ENCODE data around the gene MRPL32.

Gene MRPL32

DNA sequence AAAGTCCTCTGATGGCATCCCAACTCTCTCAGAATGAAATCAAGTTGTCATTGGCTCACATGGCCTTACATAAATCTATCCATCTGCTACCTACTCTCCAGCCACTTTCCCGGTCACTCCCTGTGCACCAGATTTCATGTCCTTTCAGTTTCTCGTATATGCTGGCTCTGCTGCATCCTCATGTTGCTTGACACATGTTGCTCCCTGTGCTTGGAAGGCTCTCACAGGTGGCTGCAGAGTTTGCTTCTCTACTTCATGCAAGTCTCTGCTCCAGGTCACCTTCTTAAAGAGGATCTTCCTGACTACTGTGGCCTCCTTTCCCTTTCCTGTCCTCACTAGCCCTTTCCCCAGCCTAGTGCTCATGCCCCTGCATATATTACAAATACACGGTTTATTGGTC, 48.3 kb downstream of the MRPL32 start:
- H3K4me3 ChIP-seq (ENCODE audit: severe bottlenecking) = no peak overlapping the region
- TF ChIP-seq, protein P1, sequence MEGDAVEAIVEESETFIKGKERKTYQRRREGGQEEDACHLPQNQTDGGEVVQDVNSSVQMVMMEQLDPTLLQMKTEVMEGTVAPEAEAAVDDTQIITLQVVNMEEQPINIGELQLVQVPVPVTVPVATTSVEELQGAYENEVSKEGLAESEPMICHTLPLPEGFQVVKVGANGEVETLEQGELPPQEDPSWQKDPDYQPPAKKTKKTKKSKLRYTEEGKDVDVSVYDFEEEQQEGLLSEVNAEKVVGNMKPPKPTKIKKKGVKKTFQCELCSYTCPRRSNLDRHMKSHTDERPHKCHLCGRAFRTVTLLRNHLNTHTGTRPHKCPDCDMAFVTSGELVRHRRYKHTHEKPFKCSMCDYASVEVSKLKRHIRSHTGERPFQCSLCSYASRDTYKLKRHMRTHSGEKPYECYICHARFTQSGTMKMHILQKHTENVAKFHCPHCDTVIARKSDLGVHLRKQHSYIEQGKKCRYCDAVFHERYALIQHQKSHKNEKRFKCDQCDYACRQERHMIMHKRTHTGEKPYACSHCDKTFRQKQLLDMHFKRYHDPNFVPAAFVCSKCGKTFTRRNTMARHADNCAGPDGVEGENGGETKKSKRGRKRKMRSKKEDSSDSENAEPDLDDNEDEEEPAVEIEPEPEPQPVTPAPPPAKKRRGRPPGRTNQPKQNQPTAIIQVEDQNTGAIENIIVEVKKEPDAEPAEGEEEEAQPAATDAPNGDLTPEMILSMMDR (IDR thresholded peaks at IDR 0.05; ENCODE audit: poor library complexity, severe bottlenecking) = no peak

DNA sequence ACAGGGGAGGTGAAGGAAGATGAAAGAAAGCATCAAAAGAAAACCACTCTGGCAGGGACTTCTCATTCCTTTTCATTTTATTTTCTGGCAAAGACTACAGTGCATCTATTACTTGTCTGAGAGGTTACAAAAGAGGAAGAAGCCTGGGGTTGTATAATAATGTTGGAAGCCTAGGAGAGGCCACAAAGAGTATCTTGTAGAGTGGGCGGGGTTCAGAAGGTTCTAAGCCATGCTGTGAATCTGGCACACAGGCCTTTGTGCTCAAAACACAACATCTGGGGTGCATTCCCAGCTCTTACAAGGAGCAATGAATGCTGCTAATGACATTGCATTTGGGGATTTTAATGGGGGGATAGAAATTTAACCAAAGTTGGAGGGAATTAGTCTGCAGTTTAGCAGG, 49.4 kb downstream of the MRPL32 start:
- DNase-seq (ENCODE audit: low spot score) (no peak), ATAC-seq (ENCODE audit: low read depth) (no peak)
- no peaks in the 10 kb centered on the region for H3K36me3 ChIP-seq (ENCODE audit: low read depth)
- no peaks in the 10 kb centered on the region for H3K27me3 ChIP-seq (ENCODE audit: insufficient read depth, poor library complexity, severe bottlenecking)
- no peak overlapping the region for H3K27ac ChIP-seq (ENCODE audit: poor library complexity, severe bottlenecking)
- TF ChIP-seq, protein P1 (IDR thresholded peaks at IDR 0.05; ENCODE audit: poor library complexity, severe bottlenecking) = no peak
- no peaks in the 10 kb centered on the region for H3K9me3 ChIP-seq (ENCODE audit: severe bottlenecking)
- H3K4me3 ChIP-seq (ENCODE audit: severe bottlenecking) = no peak overlapping the region
- no peaks in the 10 kb centered on the region for H3K4me1 ChIP-seq (ENCODE audit: insufficient read depth, poor library complexity, severe bottlenecking)

More for the DNA sequence above, 48.3 kb downstream of the MRPL32 start:
- Histone ChIP-seq H3K4me1 (ENCODE audit: insufficient read depth, poor library complexity, severe bottlenecking) (no peaks in the 10 kb centered on the region), H3K36me3 (ENCODE audit: low read depth) (no peaks in the 10 kb centered on the region), H3K9me3 (ENCODE audit: severe bottlenecking) (no peaks in the 10 kb centered on the region), H3K27me3 (ENCODE audit: insufficient read depth, poor library complexity, severe bottlenecking) (no peaks in the 10 kb centered on the region), H3K27ac (ENCODE audit: poor library complexity, severe bottlenecking) (no peak overlapping the region)
- no peak for DNase-seq (ENCODE audit: low spot score)
- no peak for ATAC-seq (ENCODE audit: low read depth)

DNA sequence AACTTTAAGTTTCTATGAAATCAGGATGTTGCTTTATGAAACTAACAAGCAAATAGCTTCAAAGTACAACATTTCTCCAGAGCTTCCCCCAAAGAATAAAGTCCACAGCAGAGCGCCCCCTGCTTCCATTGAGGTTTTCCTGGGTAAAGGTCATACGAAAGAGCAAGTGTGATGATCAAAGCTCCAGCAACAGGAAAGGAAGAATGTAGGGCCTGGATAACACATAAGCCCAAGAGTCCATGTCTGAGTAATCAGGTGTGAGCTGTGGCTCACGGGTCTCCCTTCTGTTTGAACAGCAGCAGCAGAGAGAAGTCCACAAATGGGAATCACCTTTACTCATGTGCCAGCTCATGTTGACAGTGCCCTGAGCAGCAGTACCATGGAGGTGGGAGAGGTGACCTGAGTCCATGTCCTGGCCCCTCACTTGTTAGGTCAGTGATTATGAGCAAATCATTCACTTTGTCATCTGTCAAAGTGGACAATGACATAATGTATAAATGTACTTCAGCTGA, 50.5 kb downstream of the MRPL32 start:
- Histone ChIP-seq H3K27ac (ENCODE audit: poor library complexity, severe bottlenecking) (no peak overlapping the region), H3K9me3 (ENCODE audit: severe bottlenecking) (no peaks in the 10 kb centered on the region), H3K4me1 (ENCODE audit: insufficient read depth, poor library complexity, severe bottlenecking) (no peaks in the 10 kb centered on the region), H3K4me3 (ENCODE audit: severe bottlenecking) (no peak overlapping the region), H3K27me3 (ENCODE audit: insufficient read depth, poor library complexity, severe bottlenecking) (no peaks in the 10 kb centered on the region), H3K36me3 (ENCODE audit: low read depth) (no peaks in the 10 kb centered on the region)
- TF ChIP-seq, protein P1 (IDR thresholded peaks at IDR 0.05; ENCODE audit: poor library complexity, severe bottlenecking) = no peak
- ATAC-seq (ENCODE audit: low read depth) (no peak), DNase-seq (ENCODE audit: low spot score) (no peak)

DNA sequence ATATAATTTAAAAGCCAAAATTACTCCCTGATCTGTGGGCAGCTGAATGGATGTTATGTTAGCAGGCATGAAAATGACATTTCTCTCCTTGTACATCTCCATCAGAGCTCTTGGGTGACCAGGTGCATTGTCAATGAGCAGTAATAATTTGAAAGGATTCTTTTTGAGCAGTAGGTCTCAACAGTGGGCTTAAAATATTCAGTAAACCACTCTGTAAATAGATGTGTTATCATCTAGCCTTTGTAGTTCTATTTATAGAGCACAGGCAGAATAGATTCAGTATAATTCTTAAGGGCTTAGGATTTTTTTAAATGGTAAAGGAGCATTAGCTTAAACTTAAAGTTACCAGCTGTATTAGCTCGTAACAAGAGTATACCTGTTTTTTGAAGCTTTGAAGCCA, 52.0 kb downstream of the MRPL32 start:
- Histone ChIP-seq H3K4me3 (ENCODE audit: severe bottlenecking) (no peak overlapping the region), H3K9me3 (ENCODE audit: severe bottlenecking) (no peaks in the 10 kb centered on the region), H3K36me3 (ENCODE audit: low read depth) (no peaks in the 10 kb centered on the region), H3K4me1 (ENCODE audit: insufficient read depth, poor library complexity, severe bottlenecking) (no peaks in the 10 kb centered on the region), H3K27me3 (ENCODE audit: insufficient read depth, poor library complexity, severe bottlenecking) (no peaks in the 10 kb centered on the region), H3K27ac (ENCODE audit: poor library complexity, severe bottlenecking) (no peak overlapping the region)
- no peak for DNase-seq (ENCODE audit: low spot score)
- ATAC-seq (ENCODE audit: low read depth) = no peak
- TF ChIP-seq, protein P1 (IDR thresholded peaks at IDR 0.05; ENCODE audit: poor library complexity, severe bottlenecking) = no peak

DNA sequence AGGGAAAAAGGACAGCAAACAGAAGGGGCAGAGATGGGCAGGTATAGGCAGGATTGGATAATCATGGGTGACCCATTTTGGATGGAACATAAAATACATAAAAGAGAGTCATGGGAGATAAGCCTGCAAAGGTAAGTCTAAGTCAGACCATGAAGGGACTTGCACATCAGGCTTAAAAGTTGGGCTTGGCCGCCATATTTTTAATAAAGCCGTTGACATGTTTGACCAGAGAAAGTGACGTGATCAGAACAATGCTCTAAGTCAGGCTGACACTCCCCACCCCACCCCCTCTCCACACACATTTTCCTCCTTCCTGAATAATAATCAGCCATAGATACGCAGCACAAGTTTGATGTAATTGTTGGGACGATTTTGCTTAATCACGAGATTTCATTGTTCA, 54.0 kb downstream of the MRPL32 start:
- Histone ChIP-seq H3K27ac (ENCODE audit: poor library complexity, severe bottlenecking) (no peak overlapping the region), H3K9me3 (ENCODE audit: severe bottlenecking) (no peaks in the 10 kb centered on the region), H3K36me3 (ENCODE audit: low read depth) (no peaks in the 10 kb centered on the region), H3K4me3 (ENCODE audit: severe bottlenecking) (no peak overlapping the region), H3K27me3 (ENCODE audit: insufficient read depth, poor library complexity, severe bottlenecking) (no peaks in the 10 kb centered on the region), H3K4me1 (ENCODE audit: insufficient read depth, poor library complexity, severe bottlenecking) (no peaks in the 10 kb centered on the region)
- DNase-seq (ENCODE audit: low spot score) (no peak), ATAC-seq (ENCODE audit: low read depth) (no peak)
- TF ChIP-seq, protein P1 (IDR thresholded peaks at IDR 0.05; ENCODE audit: poor library complexity, severe bottlenecking) = no peak

Measured in RWPE2 (cell line).